HG02571 (cell line): Measurements from ENCODE around the gene PPP3CB.

Source experiments
- ATAC-seq: cut with Tn5 transposase; IDR thresholded peaks from one replicate; pipeline ENCODE4 v1.9.1; 2021; ENCODE audit warnings: mild to moderate bottlenecking, moderate library complexity; ENCODE audit not compliant: unreplicated experiment

PPP3CB gene

DNA sequence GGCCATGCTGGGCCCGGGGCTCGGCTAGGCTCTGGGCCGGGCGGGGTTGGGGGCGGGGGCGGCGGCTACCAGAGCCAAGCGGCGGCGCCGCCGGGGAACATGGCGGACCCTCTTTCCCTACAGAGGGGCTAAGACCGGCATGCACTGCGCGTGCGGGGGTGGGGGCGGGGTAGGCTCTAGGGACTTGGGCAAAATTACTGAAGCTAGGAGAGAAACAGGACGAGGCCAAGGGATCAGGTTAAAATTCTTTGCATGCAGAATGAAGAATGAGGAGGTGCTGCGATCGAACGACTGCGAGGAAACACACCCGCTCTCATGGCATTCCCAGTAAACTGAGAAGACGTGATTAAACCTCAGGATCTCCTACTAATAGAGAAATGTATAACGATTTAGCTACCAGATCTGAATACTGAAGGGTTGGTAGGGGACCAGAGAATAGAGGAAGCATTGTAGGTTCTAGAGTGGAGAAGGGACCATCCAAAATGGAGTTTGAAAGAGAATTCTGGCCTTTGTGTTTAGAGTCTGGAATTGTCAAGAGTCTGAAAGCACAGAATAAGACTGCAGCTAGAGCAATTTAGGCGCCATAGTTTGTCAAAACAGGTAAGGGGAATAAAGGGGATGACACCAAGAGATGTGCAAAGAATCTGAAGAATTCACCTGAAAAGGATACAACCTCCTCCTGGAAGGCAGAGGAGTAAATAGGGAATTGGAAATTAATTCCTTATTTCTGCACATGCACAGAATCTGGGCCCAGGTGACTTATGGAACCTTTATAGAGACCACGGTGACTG is at the start of gene PPP3CB:
Gene PPP3CB, minus strand, starts transcription at position 141 of the 791 bp plus-strand sequence. Its CDS starts 135 bp downstream, at position 6.
- peak; percentile 57 for ATAC-seq

DNA sequence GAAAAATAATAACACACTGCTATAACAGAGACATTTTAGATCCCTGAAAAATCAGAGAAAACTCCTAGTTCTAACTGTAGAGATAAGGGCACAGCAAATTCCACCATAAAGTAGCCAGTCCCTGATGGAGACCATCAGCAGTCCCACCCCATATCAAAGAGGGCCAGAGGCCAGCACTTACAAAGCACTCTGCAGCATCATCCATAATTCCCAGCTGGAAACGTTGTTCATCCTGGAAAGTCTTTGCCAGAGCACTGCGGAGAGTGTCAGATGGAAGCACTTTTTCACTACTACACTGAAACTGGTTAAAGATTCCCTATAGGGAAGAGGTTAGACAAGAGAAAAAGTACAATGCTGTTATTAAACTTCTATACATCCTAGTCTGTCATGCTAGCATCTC is 49.5 kb upstream of the PPP3CB start:
- ATAC-seq, result no peak

GRCh38 chr10:73537709-73538108 is 41.9 kb upstream of the PPP3CB start:
- ATAC-seq, result no peak

DNA sequence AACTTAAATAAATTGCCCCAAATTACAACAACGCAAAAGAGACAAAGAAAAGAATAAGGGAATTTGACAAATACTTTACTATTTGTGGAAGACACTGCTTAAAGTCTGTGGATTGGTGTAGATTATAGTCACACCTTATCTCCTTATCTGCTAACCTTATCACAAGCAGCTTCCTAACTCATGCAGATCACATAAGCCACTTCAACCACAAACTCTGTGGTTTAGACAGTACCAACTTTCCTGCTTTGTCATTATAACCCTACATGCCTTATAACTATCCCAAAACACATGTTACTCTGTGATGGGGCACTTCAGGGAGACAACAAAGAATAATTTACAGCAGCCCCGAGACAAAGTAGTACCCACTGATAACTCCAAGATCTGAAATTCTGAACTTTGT is 41.5 kb upstream of the PPP3CB start:
- no peak for ATAC-seq

DNA sequence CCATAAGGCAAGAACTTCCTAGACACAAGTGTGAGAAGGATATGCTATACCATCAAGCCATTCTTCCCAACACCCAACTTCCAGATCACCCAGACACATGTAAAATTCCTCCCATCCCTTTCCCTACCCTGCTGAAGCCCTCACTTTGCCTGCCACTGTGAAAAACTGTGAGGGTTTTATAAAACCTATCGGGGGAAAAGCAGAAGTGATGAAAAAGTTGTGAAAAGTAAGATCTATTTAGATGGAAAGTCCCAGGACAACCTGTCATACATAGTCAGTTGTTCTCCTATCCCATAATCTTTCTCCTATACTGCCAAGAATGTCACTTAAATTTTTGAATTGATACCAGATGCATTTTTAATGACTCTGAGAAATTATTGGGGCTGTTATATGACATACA is 39.0 kb upstream of the PPP3CB start:
- ATAC-seq, result no peak

DNA sequence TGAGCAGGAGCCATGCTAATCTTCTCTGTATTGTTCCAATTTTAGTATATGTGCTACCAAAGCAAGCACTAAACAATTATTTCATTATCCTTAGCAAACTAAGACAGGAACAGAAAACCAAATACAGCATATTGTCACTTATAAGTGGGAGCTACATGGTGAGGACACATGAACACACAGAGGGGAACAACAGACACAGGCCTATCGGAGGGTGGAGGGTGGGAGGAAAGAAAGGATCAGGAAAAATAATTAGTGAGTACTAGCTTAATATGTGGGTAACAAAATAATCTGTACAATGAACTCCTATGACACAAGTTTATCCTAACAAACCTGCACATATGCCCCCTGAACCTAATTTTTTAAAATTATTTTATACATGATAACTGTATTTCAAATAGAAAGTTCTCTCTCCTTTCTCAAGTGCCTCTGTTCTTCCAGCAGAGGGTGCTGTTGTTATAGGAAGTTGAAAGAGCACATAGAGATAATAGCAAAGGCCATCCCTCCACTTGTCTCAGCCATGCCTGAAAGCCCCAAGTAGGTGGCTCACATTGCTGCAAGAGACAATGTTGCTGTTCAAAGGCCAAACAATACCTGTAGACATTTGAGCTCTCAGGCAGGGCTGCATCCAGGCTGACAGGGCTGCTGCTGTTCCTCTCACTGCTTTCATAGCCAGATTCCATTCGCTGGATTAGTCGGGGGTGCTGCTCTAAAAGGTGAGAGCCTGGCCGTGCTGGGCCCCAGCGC is 33.4 kb upstream of the PPP3CB start:
- ATAC-seq, result no peak

DNA sequence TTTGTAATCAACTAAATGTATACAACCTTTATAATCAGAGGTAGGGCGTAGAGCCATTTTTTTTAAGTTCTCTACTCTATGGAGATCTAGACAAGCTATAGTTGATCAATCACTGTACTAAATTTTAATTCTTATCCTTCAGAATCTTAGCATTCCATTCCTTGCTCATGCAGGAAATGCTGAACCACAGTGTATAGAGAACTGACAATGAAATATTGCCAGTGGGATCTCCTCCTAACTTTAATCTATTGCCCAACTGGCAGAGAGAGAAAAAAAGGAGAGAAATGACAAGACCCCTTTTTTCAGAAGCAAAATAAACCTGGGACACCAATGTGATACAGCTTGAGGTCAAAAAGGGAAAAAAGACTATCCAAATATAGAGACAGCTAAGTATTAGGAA is 26.4 kb upstream of the PPP3CB start:
- no peak for ATAC-seq

DNA sequence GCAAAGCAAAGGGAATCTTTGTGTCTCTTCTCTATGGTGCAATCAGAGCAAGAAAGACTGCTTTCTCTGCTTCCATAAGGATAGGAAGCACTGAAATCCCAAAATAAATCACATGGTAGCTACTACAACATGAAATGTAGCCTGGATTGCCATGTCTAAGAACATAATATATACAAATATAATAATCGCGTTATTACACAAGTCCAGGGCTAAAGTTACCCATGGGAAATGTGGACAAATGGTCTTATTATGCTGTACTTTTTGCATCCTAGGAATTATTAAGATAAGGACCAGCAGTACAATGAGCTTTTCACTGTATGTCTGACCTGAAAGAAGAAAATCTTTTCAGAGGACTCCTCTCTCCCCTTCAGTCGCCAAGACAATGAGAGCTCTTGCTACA is 23.5 kb upstream of the PPP3CB start:
- ATAC-seq, result no peak

GRCh38 chr10:73517166-73517888 is 21.5 kb upstream of the PPP3CB start:
- ATAC-seq, result no peak

DNA sequence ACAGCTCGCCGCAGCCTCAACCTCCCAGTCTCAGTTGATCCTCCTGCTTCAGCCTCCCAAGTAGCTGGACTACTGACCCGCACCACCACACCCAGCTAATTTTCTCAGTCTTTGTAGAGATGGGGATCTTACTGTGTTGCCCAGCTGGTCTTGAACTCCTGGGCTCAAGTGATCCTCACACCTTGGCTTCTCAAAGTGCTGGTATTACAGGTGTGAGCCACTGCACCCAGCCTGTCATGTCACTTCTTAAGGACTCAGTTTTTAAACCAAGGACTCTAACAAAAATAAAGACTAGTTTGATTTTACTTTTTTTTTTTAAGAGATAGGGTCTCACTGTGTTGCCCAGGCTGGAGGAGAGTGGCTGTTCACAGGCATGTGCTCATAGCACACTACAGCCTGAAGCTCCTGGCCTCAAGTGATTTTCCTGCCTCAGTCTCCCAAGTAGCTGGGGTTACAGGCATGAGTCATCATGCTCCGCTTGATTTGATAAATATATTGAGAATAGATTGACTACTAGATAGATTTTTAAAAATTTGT is 16.5 kb upstream of the PPP3CB start:
- ATAC-seq, result no peak

DNA sequence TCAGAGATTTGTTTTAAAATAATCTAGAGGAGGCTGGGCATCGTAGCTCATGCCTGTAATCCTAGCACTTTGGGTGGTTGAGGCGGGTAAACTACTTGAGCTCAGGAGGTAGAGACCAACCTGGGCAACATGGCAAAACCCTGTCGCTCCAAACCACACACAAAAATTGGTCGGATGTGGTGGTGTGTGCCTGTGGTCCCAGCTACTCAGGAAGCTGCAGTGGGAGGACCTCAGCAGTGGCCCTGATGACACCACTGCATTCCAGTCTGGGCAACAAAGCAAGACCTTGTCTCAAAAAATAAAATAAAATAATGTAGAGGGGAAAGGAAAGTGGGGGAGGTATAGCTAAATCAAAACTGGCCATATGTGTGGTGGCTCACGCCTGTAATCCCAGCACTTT is 13.9 kb upstream of the PPP3CB start:
- no peak for ATAC-seq

DNA sequence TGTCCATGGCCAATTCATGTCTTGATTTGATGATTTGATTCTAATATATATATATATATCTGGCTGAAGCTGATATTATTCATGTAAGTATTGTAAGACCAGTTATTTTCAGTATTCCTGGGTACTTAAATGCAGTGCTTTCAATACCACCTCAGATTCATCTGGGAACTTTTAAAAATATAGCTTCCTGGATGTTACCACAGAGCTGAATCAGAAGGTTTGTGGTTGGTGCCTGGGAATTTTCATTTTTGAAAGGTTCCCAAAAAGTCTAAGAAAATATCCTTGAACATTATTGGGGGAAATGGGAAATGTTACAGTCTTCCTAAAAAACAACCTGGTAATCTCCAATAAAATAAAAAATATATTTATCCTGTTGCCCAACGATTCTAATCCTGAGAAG is 10.7 kb upstream of the PPP3CB start:
- ATAC-seq, result no peak

DNA sequence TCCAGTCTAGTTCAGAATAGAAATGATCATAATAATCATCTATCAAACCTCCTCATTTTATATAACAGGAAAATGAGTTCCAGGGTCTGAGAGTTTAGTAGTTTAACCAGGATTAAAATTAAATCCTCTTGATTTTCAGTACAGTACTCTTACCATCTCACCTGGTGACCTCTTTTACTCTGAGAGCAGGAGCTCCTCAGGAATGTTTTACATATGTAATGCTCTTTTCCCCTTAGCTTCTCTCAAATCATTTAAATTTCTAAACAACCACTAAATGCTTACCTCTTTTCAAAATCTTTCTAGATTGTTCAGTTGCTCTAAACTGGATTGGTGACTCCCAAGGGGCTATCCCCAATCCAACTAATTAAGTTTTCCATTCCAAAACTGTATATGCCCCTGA is 10.2 kb upstream of the PPP3CB start:
- ATAC-seq, result no peak

DNA sequence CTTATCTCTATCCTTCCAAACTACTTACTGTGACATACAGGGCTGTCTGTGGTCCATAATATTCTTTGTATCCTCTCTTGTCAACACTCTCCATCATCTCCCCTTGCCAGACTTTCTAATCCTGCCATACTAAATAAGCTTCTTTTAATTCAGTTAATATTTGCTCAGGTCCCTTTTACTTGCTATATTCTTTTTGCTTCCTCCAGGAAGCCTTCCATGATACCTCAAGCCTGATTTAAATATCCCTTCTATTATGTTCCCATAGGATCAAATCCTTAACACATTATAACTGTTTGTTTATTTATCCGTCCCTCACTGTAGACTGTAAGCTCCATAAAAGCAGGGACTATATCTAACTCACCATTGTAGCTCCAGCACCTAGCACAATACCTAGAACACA is 7.2 kb upstream of the PPP3CB start:
- ATAC-seq, result no peak

DNA sequence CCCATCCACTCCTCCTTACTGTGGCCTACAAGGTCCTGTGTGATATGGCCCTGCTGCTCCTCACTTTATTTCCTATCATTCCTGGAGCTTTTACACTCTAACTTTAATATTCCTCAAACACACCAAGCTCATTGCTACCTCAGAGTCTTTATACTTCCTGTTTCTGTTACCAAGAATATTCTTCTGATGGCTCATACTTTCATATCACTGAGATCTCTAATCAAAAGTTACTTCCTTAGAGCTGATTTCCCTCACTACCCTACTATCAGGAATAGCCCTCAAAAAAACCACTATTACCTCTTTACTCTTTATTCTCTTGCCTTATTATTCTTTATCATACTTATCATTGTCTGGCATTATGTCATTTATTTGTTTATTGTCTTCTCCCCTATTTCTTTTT is 5.8 kb upstream of the PPP3CB start:
- no peak for ATAC-seq

DNA sequence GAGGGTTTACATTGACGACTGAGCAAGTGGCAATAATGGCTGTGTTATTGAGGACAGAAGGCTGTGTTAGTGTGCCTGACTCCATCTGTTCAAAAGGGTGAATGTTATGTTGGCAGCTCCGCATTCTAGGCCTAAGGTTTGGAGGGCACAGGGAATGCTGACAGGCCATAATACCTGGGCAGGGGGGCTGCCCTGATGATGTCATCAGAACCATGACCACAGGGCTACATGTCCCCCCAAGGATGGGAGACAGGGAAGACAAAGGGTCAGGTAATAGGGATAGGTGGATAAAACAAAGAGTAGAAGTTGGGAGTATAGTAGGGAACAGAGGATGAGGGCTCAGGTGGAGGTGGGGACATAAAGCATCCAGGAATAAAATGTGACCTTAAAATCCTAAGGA is 1.8 kb upstream of the PPP3CB start:
- ATAC-seq, result no peak

DNA sequence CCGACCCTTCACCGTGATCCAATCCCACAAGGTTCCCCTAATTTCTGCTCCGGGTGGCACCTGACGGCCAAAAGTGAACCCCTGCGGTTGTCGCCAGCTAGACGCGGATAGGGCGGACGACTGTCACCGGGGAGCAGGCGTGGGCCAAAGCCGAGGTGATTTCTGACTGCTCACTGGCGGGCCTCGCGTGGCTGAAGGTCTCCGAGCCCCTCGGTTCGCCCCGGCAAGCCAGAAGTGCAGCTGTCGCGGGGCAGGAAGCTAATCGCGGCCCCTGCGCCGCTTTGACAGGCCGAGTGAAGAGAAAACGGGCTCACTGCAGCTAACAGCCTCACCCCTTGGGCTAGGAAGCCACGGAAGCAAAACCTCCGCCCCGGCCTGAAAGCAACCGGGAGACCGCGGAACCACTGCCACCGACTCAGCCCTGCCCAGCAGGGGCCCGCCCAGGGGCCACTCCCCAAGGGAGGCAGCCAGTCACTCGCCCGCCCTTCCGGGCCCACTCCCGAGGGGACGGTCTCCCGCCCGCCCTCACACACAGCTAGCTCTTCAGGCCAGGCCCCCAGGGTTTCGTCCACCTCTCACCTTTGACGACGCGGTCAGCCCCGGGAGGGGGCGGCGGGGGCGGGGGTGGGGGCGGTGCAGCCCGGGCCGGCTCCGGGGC is 469 bp downstream of the PPP3CB start:
- peak; percentile 98 for ATAC-seq

DNA sequence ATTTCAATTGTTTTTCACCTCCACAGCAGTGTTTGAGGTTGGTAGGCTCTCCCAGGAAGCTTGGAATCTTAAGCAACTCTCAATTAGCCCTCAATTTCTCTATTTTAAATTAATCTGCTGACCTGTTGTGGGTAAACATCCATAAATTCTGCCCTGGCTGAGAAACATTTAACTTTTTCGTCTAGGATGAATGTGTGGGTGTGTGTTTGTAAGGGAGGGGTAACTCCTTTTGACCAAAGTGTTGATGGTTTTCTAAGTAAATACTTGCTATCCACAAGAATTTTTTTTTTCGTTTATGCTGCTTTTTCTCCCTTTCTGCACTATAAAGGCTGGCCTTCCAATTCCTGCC is 973 bp downstream of the PPP3CB start:
- ATAC-seq, result no peak

GRCh38 chr10:73494213-73494612 is 1.6 kb downstream of the PPP3CB start:
- ATAC-seq, result no peak

GRCh38 chr10:73493781-73494180 is 2.0 kb downstream of the PPP3CB start:
- no peak for ATAC-seq

DNA sequence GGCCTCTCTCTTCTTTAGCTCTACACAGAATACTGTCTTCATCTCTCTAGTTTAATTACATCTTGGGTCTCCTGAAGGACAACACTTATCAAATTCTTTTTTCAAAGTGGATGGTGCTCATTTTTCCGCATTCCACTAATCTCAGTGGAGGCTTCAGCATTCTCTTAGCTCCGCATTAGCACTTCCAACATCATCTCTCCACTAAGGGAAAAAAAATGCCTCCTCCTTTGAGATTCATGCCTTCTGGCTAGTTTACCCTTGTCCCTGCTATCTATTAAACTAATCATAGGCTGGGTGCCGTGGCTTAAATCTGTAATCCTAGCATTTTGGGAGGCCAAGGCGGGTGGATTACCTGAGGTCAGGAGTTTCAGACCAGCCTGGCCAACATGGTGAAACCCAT is 9.2 kb downstream of the PPP3CB start:
- no peak for ATAC-seq
